Measurements from ENCODE around the gene CLDN7.
A peak's percentile ranks its signal among the peaks of the same experiment; 100 is the strongest.

CLDN7 gene

GRCh38 chr17:7292194-7292593, 29.9 kb upstream of the CLDN7 start:
- Histone ChIP-seq H3K27ac (no peak overlapping the region), H3K4me1 (peaks cover 0 to 44% (median 32%) of the 10 kb centered on the region in 4 donors), H3K27me3 (peaks cover 0 to 74% of the 10 kb centered on the region in 2 donors), H3K36me3 (no peaks in the 10 kb centered on the region), H3K9me3 (no peaks in the 10 kb centered on the region), H3K4me3 (no peak overlapping the region)
- TF ChIP-seq CTCF (IDR thresholded peaks at IDR 0.05), result no peak
- no peak for DNase-seq
- intact Hi-C loops (cut with DNase I; ENCODE audit: low total_unique reads), result no loop called here

- H3K4me3 ChIP-seq, result no peak overlapping the region
- no peaks in the 10 kb centered on the region for H3K36me3 ChIP-seq
- no peaks in the 10 kb centered on the region for H3K9me3 ChIP-seq
- H3K27me3 ChIP-seq, result peaks cover 0 to 74% of the 10 kb centered on the region in 2 donors
- intact Hi-C loops (cut with DNase I; ENCODE audit: low total_unique reads), result no loop called here
- H3K4me1 ChIP-seq, result peaks cover 0 to 33% (median 24%) of the 10 kb centered on the region in 4 donors
- no peak overlapping the region for H3K27ac ChIP-seq
- DNase-seq, result peak in 1 of 2 donors; percentile 58
- no peak for TF ChIP-seq CTCF (IDR thresholded peaks at IDR 0.05)
These were observed 28.4 kb upstream of the CLDN7 start for GRCh38 chr17:7290685-7291084.

GRCh38 chr17:7290166-7290565, 27.9 kb upstream of the CLDN7 start:
- Histone ChIP-seq H3K4me3 (no peak overlapping the region), H3K9me3 (no peaks in the 10 kb centered on the region), H3K36me3 (no peaks in the 10 kb centered on the region), H3K4me1 (peaks cover 0 to 28% (median 20%) of the 10 kb centered on the region in 4 donors), H3K27ac (no peak overlapping the region), H3K27me3 (peaks cover 0 to 72% of the 10 kb centered on the region in 2 donors)
- peak in 1 of 2 donors; percentile 60 for DNase-seq
- TF ChIP-seq CTCF (IDR thresholded peaks at IDR 0.05), result no peak
- intact Hi-C loops (cut with DNase I; ENCODE audit: low total_unique reads), result no loop called here

GRCh38 chr17:7289256-7290032, 27.2 kb upstream of the CLDN7 start:
- no peak for DNase-seq
- no peak overlapping the region for H3K4me3 ChIP-seq
- no peaks in the 10 kb centered on the region for H3K9me3 ChIP-seq
- peaks cover 0 to 20% (median 13%) of the 10 kb centered on the region in 4 donors for H3K4me1 ChIP-seq
- no peaks in the 10 kb centered on the region for H3K36me3 ChIP-seq
- H3K27ac ChIP-seq, result no peak overlapping the region
- H3K27me3 ChIP-seq, result peaks cover 0 to 65% of the 10 kb centered on the region in 2 donors
- no peak for TF ChIP-seq CTCF (IDR thresholded peaks at IDR 0.05)
- intact Hi-C loops (cut with DNase I; ENCODE audit: low total_unique reads), result no loop called here

GRCh38 chr17:7285679-7286078, 23.4 kb upstream of the CLDN7 start:
- no peak overlapping the region for H3K27ac ChIP-seq

More at GRCh38 chr17:7285679-7286078, 23.4 kb upstream of the CLDN7 start:
- TF ChIP-seq CTCF (IDR thresholded peaks at IDR 0.05), result no peak
- Histone ChIP-seq H3K4me3 (no peak overlapping the region), H3K27me3 (peaks cover 0 to 27% of the 10 kb centered on the region in 2 donors), H3K36me3 (no peaks in the 10 kb centered on the region), H3K9me3 (no peaks in the 10 kb centered on the region), H3K4me1 (peaks cover 0 to 22% (median 17%) of the 10 kb centered on the region in 4 donors)
- intact Hi-C loops (cut with DNase I; ENCODE audit: low total_unique reads), result no loop called here
- DNase-seq, result no peak

Data from tibial artery (tissue), 4 donors.